SIG-M5 (cell line): Measurements from ENCODE around the gene PCDH1.

Experiments used
- DNase-seq: peaks from one replicate; lab custom pipeline; 2025; lab: John Stamatoyannopoulos, UW

PCDH1 gene

DNA sequence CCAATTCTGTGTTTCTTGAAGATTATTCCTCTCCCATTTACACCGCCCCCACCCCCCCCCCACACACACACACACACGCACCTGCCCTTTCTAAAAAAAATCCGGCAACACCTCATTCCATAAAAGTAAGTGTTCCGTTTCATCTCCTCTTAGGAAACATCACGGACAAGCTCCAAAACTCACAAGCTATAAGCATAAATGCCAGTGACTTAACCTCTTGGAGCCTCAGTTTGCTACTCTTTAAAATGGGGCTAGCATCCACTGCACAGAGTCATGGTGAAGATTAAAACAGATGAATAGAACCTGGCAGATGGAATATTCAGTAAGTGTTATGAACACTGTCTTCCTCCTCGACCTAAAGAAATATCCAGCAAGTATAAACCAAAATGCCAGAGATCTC lies 70.5 kb downstream of the PCDH1 start:
- no peak for DNase-seq

DNA sequence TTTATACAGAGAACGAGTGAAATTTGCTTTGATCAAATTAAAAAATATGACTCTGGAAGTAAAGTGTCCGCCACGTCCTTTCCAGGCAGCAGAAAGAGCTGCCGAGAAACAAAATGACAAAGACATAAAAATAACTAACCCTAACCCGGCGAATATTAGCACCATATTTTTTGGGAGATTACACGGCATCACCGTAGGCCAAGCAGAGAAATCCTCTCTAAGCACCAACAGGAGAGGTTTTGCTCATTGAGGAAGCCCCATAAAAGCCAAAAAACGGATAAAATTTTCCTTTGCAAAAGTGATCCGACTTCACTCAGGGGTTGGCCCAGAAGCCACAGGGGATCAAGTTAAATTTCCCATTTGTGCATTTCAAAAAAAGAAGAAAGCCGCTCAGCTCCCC lies 70.9 kb downstream of the PCDH1 start:
- DNase-seq: no peak

DNA sequence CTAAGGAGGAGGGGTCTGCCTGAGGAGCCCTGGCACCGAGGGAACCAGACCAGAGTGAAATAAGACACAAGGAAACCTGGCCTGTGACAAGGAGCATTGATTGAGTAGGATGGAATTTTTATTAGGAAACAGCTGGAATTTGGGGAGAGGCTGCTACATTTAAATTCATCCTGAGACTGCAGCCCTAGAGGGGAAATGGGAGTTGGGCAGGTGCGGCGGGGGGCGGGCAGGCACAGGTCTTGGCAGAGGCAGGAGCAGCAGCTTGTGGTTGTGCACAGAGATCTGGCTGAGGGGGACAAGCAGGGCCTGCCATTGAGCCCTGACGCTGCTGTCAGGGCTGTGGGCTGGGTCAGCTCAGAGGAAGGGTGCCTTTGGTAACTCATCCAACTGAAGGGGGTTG lies 71.6 kb downstream of the PCDH1 start:
- DNase-seq: no peak

DNA sequence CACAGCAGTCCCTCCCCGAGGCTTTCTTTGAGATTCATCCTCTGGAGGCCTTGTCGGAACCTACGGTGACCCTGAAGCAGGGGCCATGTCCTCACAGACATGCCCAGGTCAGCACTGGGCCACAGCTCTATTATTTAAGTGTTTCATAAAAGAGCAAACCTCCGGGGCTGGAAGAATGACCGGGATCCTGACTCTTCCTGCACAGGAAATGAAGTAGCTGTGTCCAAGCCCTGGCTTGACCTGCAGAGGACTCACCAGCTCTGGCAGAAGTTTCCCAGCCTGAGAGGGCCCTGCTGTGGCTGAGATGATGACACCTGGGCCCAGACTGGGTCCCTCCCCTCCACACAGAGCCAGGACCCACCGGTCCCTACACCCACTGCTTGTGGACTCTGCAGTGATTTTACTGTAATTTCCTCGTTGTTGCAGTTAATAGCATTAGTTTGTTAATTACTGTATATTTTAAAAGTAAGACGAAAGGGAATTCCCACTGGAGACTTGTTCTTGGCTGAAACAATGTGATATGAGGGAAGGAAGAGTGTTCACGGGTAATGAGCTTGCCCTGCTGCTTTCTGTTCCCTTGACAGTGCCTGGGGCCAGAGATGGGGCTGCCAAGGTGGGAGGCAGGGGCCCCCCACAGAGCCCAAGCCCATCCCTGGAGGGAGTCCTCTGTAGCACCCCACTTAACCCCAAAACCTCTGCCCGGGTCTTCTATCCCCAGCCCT lies 72.2 kb downstream of the PCDH1 start:
- DNase-seq: no peak

DNA sequence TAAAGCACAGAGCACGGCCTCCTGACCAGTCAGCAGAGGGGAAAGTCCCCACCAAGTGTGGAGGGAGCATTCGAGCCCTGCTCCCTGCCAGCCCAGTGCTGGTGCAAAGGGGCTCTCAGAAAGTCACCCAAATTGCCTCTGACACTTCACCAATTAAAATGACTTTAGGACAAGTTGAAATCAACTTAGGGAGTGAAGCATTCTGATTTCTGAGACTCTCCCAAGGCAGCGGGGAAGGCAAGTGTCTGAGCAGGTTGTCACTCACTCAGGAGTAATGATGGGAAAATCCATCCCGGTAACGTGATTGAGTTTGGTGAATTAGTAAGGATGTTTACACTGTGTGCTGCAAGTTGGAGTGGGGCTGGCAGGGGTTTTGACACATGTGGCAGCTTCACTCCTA lies 73.7 kb downstream of the PCDH1 start:
- no peak for DNase-seq
